NCI-H2196 (cell line): ENCODE measurements around the gene PHF19.
A peak's percentile ranks its signal among the peaks of the same experiment; 100 is the strongest.

Source experiments
- DNase-seq: peaks from one replicate; lab custom pipeline; 2025; ENCODE audit not compliant: unreplicated experiment; lab: John Stamatoyannopoulos, UW

Gene PHF19

DNA sequence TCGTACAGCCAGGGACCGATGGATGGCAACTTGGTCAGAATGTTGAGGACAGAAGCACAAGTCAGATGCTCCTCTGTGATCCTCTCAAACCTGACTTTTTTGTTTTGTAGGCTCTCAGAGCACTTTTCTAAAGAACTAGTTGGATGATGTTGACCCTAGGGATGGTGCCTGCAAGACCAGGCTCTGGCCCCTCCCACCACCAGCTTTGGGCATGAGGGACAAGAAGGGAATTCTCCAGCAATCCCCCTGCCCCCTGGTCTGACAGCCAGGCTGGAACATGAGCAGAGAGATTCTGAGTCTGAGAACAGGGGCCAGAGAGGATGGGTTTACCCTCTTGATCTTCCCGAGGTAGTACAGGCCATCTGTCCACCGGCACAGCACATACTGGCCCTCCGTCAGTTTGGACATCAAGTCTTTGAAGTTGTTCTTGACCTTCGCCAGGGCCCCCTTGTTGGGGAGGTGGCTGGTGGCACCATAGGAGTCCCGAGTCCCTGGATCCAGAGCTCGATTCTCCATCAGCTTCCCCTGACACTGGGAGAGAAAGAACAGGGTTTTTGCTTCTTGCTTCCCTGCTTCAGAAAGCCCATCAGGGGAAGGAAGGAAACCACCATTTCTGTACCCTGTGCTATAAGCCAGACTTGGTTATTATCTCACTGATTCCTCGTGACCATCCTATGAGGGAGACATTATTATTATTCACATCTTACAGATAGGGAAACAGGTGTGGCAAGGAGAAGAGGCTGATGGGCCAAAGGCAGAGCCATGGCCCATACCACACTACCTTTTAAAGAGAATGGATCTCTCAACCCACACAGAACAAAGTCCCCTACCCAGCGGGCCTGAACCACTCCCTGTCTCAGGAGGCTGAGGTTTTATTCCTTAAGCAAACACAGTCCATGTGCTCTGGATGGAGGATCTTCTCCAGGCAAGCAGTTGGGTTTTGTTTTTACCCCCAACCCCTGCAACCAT is 2.5 kb downstream of the PHF19 start:
- no peak for DNase-seq

DNA sequence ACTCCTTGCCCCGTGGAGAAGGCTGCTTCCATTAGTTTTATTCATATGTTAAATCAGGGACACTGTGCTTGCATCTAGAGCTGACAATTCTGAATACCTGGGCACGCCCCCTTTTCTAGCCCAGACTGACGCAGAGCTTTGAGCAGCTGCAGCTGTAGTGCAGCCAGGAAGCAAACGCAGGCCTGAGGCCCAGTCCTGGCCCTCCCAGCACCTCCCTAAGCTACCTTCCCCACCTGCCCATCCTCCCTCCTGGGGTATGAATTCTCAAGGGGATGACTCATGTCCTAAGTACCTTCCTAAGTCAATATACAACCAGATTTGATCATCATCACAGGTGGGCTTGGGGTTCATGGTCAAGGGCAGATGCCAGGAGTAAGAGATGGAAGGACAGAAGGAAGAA is 3.5 kb downstream of the PHF19 start:
- peak; percentile 79 for DNase-seq

DNA sequence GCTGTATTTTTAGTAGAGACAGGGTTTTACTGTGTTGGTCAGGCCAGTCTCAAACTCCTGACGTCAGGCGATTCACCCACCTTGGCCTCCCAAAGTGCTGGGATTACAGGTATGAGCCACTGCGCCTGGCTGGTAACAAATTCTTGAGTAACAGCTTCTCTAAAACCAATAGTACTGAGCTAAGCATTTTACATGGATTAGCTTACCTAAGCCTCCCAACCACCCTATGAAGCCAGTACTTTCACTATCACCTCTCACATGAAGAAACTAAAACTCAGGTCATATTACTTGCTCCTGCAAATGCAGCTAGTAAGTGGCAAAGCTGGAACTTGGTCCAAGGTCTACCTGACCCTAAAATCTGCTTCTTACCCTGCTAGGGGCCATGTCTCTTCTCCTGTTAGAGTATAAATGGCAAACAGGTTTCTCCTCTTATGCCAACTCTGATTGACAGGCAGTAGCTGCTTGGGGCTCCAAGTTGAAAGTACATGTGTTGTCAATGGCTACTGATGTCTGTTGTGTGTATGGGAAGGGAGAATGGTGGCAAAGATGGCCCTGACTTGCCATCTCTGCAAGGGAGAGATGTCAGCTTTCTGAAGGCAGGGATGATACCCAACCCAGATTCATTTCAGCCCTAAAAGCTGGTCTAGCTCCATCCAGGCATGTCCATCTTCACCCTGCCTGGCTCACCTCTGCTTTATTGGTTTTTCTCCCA is 4.0 kb downstream of the PHF19 start:
- DNase-seq = no peak

DNA sequence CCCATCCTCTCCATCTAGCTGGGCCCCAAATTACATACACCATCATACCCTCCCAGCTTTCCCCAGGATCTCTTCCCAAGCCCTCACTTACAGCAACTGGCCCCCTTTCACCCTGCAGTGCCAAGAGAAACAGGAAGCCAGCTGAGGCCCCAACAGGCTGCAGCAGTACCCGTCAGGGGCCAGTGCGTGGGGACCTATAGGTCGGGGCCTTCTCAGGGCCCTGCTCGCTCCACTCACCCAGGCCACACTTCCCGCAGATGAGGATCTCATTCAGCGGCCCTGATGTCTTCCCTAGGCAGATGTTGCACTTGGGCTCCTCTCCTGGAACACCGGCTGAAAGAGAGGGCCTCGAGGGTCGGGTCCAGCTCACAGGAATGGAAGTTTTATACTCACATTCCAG is 6.8 kb downstream of the PHF19 start:
- no peak for DNase-seq

DNA sequence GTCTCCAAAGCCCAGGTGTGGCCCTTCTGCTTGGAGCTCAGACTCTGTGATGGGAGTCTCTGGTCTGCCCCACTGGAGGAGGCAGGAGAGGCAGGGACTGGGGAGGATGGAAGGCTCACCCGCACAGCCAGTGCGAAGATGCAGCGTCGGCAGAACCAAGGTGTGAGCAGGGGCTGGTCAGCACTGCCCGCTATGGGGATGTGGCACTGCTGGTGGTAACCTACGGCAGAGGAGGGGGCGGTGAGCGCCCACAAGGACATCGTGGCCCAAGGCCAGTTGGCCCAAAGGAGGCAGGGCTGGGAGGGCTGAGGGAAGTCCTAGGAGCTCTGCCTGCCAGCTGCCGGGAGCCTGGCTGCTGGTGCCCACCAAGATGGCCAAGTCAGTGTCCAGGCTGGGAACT is 7.3 kb downstream of the PHF19 start:
- no peak for DNase-seq

DNA sequence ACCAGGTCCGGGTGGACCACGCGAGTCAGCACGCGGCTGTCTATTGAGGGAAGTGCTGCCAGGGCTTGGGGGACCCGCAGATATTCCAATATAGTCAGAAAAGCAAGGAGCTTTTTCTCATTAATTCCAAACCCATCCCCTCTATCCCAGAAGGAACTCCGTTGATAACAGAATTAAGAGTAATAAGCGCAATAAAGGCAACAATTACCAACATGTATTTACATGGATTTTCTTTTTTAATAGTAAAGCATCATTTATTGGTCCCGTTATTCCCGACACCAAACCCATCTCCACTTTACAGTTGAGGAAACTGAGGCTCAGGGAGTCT is 7.7 kb downstream of the PHF19 start:
- DNase-seq = no peak

DNA sequence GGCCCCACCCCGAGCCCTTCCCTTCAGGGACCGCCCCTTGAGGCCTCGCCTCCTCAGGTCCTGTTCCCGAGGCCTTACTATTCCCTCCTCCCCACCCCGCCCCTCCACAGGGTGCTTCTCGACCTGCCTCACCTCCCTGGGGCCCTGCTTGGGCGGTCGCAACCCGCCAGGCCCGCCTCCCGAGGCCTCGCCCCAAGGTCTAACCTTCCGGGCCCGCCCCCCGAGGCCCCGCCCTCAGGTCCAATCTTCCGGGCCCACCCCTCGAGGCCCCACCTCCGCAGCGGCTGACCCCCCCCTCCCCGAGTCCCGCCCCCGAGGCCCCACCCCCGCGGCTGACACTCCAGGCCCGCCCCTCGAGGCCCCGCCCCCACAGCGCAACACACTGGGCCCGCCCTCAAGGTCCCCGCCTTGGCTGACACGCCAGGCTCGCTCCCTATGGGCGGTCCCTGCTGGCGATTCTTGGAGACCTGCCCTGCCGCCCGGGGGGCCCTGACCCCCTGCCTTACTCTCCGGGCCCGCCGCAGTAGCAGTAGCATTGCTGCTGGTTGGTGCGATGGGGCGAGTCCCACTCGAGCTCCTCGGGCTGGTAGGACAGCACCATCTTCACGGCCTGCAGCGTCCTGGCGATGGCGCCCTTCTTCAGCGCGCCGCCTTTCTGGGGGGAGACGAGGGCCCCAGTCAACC is 8.2 kb downstream of the PHF19 start:
- DNase-seq = peak; percentile 98

DNA sequence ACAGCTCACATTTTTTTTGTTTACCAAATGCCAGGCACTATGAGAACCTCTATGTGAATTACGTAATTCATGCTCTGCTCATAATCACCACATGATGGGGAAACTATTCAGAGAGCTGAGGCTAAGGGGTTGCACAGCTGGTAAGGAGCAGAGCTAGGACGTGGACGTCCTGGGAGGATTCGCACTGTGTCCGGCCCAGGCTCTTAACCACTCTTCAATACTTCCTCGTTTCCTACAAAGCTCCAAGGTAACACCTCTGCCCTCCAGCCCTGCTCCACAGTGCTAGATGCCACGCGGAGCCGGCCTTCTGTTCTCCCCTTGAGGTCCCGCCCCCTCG is 8.7 kb downstream of the PHF19 start:
- DNase-seq = no peak

DNA sequence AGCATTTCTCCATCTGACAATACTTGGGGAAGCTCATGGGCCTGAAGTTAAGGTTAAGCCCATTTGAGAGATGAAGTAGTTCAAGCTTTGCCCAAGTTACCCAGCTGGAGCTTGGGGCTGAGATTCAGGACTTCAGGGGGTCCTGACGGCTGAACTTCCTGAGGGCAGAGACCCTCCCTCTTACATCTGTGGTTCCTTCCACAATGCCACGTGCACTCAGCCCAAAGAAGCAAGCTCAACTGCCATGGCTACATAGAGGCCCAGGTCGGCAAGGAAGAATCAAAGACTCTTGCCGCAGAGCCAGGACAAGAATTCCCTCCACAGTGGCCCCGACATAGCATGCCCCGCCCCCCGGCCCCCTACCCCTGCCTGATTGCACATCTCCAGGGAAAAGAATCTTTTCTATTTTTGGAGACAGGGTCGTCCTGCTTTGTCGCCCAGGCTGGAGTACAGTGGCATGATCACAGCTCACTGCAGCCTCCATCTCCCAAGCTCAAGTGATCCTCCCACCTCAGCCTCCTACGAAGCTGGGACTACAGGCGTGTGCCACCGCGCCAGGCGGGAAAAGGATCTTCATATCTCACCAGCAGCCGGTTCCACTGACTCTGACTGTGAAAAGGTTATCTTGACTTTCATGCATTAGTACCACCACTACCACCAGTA is 9.2 kb downstream of the PHF19 start:
- DNase-seq = no peak

DNA sequence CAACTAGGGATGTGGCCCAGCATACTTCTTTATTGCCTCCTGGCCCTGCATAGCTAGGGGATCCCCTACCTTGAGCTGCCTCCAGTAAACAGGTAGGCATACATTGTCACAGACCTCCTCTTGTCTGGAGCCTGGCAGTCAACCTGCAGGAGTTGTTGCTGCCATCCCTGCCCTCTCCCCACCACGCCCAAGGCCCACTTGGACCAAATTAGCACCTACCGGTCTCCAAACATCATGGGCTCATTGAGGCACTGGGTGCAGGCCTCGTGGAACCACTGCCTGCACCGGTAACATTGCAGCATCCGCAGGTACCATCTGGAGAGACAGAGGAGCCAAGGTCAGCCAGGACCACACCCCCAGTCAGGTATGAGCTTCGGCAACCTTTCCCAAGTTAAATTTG is 10.3 kb downstream of the PHF19 start:
- DNase-seq = no peak

DNA sequence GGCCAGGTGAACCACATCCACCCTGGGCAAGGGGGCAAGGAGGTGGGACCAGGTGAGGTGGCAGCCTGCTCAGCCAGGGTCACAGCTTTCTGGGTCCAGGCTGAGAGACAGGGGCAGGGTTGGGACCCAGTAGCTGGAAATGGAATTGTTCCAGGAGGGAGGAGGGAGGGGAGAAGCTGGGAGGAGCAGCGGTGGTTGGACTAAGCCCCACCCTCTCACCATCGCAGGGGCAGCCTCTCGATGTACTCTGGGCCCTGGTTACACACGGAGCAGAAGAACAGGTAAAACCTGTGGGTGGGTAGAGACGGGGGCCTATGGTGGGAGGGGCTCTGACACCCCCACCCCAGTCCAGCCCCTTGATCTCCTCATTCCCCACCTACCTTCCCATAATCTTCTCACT is 11.2 kb downstream of the PHF19 start:
- no peak for DNase-seq

DNA sequence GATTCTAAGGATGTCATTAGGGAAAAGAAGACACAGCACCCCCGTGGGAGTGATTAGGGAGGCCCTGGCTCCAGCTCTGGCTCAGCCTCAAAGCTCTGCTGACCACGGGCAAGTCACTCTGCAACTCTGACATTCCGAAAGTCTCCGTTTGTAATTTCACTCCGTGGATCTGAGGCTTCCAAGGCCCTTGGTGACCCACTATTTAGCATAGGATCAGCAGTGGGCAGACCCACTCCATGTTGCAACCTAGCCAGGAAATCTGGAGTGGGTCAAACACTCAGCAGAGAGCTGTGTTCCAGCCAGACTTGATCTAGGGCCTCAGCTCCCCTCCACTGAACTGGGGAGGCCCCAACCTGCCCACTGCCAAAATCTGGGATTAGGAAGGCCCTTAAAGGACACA is 11.8 kb downstream of the PHF19 start:
- no peak for DNase-seq

DNA sequence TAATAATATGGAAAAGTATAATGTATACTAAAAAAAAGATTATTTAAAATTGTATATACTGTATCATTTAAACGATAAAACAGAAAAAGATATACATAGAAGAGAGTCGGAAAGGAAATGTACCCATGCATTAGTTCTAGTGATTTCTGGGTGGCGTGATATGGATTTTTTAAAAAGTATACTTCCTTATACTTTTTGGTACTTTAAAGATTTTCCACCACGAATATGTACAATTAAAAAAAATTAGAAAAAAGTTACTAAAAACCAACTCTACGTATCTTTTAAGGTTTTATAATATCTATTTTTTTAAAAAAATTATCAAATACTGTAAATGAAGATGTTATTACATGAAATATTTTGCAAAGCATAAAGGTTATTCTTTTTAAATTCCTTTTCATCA is 12.3 kb downstream of the PHF19 start:
- no peak for DNase-seq

DNA sequence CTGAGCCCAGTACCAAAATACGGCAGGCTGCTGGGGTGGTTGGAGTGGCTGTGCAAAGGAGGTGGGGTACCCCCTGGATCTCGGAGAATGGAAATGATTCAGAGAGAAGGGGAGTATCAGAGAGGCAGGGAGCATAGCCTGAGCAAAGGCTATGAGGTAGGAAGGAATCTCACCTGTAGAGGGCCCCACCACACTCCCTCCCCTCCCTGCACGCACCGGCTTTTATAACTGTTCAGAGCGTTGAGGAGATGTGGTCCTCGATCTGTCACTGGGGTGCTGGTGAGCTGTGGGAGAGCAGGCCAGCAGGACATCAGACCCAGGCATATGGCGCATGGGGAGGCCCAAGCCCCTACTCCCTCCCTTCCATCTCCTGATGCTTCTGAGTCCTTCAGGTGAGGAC is 13.2 kb downstream of the PHF19 start:
- DNase-seq = no peak

DNA sequence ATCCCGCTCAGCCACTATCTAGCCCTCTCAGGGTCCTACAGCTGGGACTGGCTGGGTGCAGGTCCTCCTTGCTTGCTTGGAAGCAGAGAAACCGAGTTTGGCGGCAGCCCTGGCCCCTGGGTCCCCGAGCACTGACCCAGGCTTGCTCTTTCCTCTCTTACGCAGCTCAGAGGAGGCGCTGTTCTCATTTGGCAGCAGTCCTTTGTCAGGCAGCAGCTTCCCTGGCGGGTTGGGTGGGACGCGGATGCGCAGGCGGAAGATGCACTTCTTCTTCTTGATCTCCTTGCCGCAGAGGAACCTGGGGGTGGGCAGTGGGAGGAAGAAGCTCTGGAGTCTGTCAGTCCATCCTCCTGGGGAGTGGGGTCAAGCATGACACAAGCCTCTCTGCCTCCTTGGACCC is 14.5 kb downstream of the PHF19 start:
- DNase-seq = no peak

DNA sequence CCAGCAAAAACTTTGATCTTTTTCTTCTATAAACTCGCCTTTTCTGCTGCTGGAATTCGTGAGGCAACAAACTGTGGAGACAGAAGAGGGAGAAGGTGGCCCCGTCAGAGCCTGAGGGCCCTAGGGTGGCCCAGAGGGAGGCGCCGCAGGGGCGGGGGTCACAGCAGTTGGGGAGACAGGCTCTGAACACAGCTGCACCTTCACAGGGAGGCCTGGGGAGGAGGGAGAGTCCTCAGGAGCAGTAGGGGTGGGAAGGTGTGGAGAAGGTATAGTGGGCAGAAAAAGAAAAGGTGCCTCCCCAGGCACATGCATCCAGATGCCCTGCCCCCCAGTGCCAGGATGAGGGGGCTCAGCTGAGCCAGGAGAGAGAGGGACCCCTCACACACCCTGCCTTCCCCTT is 15.1 kb downstream of the PHF19 start:
- no peak for DNase-seq

DNA sequence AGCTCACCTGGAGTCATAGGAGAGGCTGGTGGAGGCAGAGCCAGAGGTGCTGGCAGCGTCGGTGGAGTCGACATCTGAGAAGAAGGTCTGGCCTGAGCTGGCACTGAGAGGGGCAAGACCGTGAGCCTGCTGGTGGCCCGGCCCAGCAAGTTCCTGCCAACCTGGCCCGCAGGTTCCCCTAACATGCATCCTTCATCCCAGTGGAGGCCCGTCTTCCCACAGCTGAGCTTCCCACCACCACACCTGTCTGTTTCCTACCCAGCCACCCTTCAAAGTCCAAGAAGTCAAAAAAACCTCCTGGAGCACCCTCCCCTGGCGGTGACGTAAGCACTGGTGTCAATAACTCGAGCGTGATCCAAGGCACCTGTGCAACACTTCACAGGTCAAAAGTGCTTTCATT is 16.9 kb downstream of the PHF19 start:
- peak; percentile 16 for DNase-seq

DNA sequence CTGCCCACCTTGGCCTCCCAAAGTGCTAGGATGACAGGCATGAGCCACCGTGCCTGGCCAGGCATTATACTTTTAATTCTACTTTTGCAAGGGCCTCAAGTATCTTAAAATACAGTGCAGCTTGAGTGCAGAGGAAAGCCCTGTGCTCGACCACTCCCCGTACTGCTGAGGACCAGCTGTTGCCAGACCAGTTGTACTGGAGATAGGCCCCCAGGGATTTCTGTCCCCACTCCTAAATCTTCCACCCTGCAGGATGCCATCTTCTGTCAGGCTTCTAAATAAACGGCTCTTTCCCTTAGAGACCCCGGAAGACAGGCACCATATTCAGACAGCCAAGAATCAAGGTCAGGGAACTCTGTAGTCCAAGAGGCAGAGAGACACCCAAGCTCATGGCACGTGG is 17.6 kb downstream of the PHF19 start:
- no peak for DNase-seq

DNA sequence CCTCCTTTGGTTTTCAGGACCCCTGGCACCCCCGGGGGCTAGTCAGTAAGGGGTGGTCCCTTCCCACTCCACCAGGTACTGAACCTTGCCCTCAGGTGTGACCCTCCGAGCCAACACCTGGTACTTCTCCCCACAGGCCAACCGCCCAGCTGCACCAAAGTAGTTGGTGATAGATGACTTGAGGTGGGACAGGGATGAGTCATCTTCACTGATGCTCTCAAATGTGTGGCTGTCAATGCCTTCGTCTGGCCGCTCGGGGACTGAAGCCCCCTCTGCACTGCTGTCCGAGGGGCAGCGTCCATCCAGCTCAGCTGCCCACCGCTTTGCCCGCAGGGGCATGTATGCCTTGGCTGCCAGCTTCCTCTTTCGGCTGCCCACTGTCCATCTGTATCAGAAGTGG is 19.1 kb downstream of the PHF19 start:
- DNase-seq = no peak

DNA sequence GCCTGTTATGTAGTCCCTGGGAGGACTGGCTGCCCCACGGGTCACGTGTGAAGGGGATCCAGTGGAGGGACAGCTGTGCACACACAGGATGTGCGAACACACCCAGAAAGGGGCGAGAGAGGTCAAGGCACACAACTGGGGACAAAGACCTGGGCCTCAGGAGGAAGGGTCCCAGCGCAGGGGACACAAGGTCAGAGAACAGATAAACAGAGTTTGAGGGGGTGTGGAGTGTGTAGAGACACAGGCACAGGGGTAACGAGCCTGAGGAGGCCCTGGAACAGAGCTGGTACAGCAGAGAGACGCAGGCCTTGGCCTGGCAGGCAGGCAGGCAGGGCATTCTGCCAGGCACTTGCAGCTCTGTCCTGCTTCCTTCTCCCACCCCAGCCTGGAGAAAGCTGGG is 19.5 kb downstream of the PHF19 start:
- peak; percentile 52 for DNase-seq

DNA sequence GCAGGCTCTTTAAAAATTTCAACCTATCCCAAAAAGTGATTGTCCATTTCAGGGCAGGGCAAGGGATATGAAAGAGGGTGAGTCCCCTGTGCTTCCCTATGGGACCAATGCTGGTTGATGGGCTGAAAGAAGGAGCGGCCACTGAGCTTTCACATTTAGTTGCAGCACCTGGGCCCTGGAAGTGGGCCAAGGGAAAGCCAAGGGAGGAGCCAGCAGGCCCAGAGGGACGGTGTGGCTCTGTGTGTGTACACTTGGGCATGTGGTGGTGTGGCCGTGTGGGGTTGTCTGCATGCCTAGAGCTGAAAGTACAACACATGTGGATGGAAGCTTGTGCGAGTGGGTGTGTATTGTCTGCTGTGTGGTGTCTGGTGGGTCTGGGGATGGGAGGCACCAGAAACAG is 20.3 kb downstream of the PHF19 start:
- DNase-seq = peak; percentile 78
